ENCODE results near the gene FMN1. TPM values are rescaled to one million over a fixed set of nuclear protein-coding genes. Genes with fewer than 3 reads are reported as not detected.

Gene FMN1
- total RNA-seq, 4 donors from 2014 or later, result 4.3 to 10.1 (median 8.8) TPM

DNA sequence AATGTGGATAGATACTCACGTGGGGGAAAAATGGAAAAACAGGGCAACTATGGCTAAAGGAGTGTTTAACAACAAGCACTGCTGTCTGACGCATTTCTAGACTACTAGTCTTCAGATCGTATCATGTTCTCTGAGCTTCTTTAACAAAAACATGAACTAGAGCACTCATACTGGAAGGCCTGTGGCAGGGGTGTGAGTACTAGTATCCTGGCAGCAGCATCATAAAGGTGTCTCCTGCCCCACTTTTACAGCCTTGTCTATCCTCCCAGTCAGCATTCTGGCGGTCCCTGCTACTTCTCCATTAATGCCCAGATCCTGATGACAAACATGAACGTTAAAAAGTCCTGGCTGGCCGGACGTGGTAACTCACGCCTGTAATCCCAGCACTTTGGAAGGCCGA lies 4.0 kb downstream of the FMN1 start:
- 84 to 89% methylated on average over 4 to 6 of the region's 9 CpGs for WGBS, 2 donors
- Histone ChIP-seq H3K27ac (no peak overlapping the region), H3K4me1 (peaks cover 0 to 14% (median 4%) of the 10 kb centered on the region in 3 donors), H3K36me3 (no peaks in the 10 kb centered on the region), H3K9me3 (no peaks in the 10 kb centered on the region), H3K4me3 (no peak overlapping the region), H3K27me3 (peaks cover 0 to 51% (median 0%) of the 10 kb centered on the region in 4 donors)
- TF ChIP-seq, protein P1, sequence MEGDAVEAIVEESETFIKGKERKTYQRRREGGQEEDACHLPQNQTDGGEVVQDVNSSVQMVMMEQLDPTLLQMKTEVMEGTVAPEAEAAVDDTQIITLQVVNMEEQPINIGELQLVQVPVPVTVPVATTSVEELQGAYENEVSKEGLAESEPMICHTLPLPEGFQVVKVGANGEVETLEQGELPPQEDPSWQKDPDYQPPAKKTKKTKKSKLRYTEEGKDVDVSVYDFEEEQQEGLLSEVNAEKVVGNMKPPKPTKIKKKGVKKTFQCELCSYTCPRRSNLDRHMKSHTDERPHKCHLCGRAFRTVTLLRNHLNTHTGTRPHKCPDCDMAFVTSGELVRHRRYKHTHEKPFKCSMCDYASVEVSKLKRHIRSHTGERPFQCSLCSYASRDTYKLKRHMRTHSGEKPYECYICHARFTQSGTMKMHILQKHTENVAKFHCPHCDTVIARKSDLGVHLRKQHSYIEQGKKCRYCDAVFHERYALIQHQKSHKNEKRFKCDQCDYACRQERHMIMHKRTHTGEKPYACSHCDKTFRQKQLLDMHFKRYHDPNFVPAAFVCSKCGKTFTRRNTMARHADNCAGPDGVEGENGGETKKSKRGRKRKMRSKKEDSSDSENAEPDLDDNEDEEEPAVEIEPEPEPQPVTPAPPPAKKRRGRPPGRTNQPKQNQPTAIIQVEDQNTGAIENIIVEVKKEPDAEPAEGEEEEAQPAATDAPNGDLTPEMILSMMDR (IDR thresholded peaks at IDR 0.05), result no peak
- TF ChIP-seq POLR2A (IDR thresholded peaks at IDR 0.05), result no peak
- DNase-seq, result no peak
- intact Hi-C loops (cut with DNase I), result no loop called here

DNA sequence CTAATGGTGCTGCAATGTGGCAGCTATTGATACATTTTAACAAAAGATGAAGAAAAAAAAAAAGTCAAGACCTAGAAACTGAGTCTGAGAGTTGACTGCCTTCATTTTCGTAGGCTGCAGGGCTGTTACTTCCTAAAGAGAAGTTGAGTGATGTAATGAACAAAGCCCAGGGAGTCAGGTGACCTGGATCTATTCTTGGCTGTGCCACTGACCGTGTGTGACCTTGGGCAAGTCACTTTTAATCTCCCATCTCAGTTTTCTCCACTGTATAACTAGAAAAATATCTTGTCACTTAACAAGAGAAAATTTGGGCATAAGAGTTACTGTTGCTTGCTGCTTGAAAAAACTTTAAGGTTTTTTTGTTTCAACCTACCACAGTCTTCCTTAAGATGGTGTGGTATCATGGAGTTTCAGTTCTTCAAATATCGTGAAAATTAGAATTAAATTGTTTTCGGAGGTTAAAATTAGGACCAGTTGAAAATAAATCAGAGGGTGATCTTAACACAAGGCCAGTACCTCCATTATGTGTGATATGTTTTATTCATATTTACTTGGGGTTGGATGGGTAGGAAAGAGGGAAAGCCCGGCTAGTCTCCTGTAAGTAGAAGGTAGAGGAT lies 5.8 kb downstream of the FMN1 start:
- Histone ChIP-seq H3K9me3 (no peaks in the 10 kb centered on the region), H3K36me3 (no peaks in the 10 kb centered on the region), H3K4me1 (no peaks in the 10 kb centered on the region), H3K27me3 (peaks cover 0 to 46% (median 0%) of the 10 kb centered on the region in 4 donors), H3K4me3 (no peak overlapping the region), H3K27ac (no peak overlapping the region)
- intact Hi-C loops (cut with DNase I), result no loop called here
- 68 to 76% methylated on average over 5 of the region's 5 CpGs for WGBS, 2 donors
- DNase-seq, result no peak
- TF ChIP-seq, protein P1 (IDR thresholded peaks at IDR 0.05), result no peak
- TF ChIP-seq POLR2A (IDR thresholded peaks at IDR 0.05), result no peak

DNA sequence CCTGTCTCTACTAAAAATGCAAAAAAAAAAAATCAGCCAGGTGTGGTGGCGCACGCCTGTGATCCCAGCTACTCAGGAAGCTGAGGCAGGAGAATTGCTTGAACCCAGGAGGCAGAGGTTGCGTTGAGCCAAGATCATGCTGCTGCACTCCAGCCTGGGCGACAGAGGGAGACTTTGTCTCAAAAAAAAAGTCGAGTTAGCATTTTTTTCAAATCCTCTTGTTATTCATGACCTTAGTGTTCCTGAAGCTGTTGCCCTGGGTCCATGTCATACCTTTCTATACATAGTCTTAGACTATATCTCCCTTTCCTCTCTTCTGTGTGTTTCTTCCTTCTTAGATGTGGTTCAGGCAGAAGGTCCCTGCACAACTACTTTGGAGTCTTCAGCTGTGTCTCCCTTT lies 6.4 kb downstream of the FMN1 start:
- H3K27ac ChIP-seq, result no peak overlapping the region
- intact Hi-C loops (cut with DNase I), result no loop called here
- TF ChIP-seq, protein P1 (IDR thresholded peaks at IDR 0.05), result no peak
- TF ChIP-seq POLR2A (IDR thresholded peaks at IDR 0.05), result no peak
- H3K9me3 ChIP-seq, result no peaks in the 10 kb centered on the region
- 82 to 89% methylated on average over 5 of the region's 5 CpGs for WGBS, 2 donors
- H3K4me3 ChIP-seq, result no peak overlapping the region
- no peaks in the 10 kb centered on the region for H3K4me1 ChIP-seq
- peaks cover 0 to 40% (median 0%) of the 10 kb centered on the region in 4 donors for H3K27me3 ChIP-seq
- H3K36me3 ChIP-seq, result no peaks in the 10 kb centered on the region
- no peak for DNase-seq

DNA sequence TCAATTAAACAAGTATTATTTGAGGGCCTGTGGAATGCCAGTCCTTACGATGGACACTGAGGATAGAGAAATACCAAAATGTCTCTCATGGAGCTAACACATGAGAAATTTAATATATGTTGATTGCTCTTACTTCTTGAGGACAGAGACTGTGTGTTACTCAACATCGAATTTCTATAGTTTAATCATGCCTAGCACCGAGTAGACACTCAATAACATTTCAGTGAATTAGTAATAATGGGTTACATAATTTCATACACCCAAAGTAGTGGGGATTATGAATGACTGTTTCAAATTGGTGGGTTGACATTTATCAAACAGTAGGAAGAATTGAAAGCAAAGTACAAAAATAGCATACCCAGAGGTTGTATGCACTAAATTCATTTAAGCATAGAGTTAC lies 11.2 kb downstream of the FMN1 start:
- 78 to 81% methylated on average over 3 of the region's 3 CpGs for WGBS, 2 donors
- Histone ChIP-seq H3K27ac (no peak overlapping the region), H3K36me3 (no peaks in the 10 kb centered on the region), H3K4me1 (no peaks in the 10 kb centered on the region), H3K4me3 (no peak overlapping the region), H3K9me3 (no peaks in the 10 kb centered on the region), H3K27me3 (peaks cover 0 to 5% (median 0%) of the 10 kb centered on the region in 4 donors)
- intact Hi-C loops (cut with DNase I), result no loop called here
- TF ChIP-seq POLR2A (IDR thresholded peaks at IDR 0.05), result no peak
- TF ChIP-seq, protein P1 (IDR thresholded peaks at IDR 0.05), result no peak
- DNase-seq, result no peak

DNA sequence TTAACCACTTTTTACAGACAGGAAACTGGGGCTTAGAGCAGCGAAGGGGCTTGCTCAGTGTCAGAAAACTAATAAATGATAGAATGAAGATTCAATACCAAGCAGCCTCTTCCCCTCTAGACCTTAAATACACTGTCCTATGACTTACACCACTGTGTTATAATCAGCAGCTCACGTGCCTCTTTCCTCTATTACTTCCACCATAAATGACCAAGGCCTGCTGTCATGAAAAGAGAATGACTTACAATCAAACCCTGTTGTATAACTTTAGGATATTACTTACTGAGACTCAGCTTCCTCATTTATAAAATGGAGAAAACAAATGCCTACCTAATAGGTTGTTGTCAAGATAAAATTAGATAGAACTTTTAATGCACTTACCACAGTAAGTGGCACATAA lies 11.6 kb downstream of the FMN1 start:
- intact Hi-C loops (cut with DNase I), result no loop called here
- Histone ChIP-seq H3K4me1 (no peaks in the 10 kb centered on the region), H3K36me3 (no peaks in the 10 kb centered on the region), H3K27me3 (peaks cover 0 to under 1% (median 0%) of the 10 kb centered on the region in 4 donors), H3K4me3 (no peak overlapping the region), H3K9me3 (no peaks in the 10 kb centered on the region), H3K27ac (no peak overlapping the region)
- TF ChIP-seq, protein P1 (IDR thresholded peaks at IDR 0.05), result no peak
- TF ChIP-seq POLR2A (IDR thresholded peaks at IDR 0.05), result no peak
- 61 to 75% methylated on average over 2 of the region's 2 CpGs for WGBS, 2 donors
- DNase-seq, result no peak

Measured in esophagus squamous epithelium (tissue), 5 donors.